HepG2 (cell line): ENCODE data around the gene CCM2. TPM values are rescaled to one million over a fixed set of nuclear protein-coding genes. Genes with fewer than 3 reads are reported as not detected.

Experiments used
- ATAC-seq: fragments of 200-7000 bp; cut with Tn5 transposase; 3 replicates; pipeline ENCODE4 v1.9.1; 2020; ENCODE audit warnings: mild to moderate bottlenecking, moderate library complexity
- BruUV-seq: library from RNA; stranded (reverse); fragments of 400-500 nt; replicated peaks from 2 replicates; lab custom pipeline; 2021; lab: Mats Ljungman, UMichigan
- CTCF ChIA-PET: fragments of 300-600 bp; formaldehyde crosslinking; extraction: SDS; loops from one replicate; lab custom pipeline; 2021; ENCODE audit warnings: low total read pairs, inconsistent platforms, low intra/inter-chr PET ratio; lab: Yijun Ruan, JAX
- POLR2A ChIA-PET: fragments of 350-600 bp; sonication (Branson Sonifier 250); formaldehyde crosslinking; loops from one replicate; lab custom pipeline; 2020; ENCODE audit warnings: antibody characterized with exemption, inconsistent platforms; lab: Yijun Ruan, JAX
- DNase-seq: peaks from one replicate; pipeline ENCODE4 v3.0.0-alpha.2; 2015; ENCODE audit warnings: low spot score
- FAIRE-seq: peaks from 3 replicates; lab custom pipeline; 2011; peaks lifted over from hg19 to GRCh38; lab: Jason Lieb, UNC
- H2AFZ ChIP-seq: one replicate; pipeline ENCODE4 v1.6.1; 2011; ENCODE audit warnings: low read length, inconsistent platforms
- H3K27ac ChIP-seq: fragments of 300-600 bp; 3 replicates; pipeline ENCODE4 v1.8.0; 2011; ENCODE audit warnings: mixed run types, mild to moderate bottlenecking, mixed read lengths, low read length, inconsistent platforms; ENCODE audit not compliant: insufficient read depth; ENCODE audit errors: extremely low read length
- H3K27me3 ChIP-seq, 2 experiments: fragments of 200-600 bp in 1 of 2; 2 replicates in 1 of 2; 3 replicates in 1 of 2; pipeline versions ENCODE4 v1.6.0 to v1.8.0; 2011; ENCODE audit warnings: low read length in 2 of 2, mild to moderate bottlenecking in 2 of 2, moderate library complexity in 2 of 2, inconsistent platforms in 1 of 2; ENCODE audit not compliant: insufficient read depth in 2 of 2, control insufficient read depth in 1 of 2
- H3K36me3 ChIP-seq, 2 experiments: fragments of 200-600 bp in 1 of 2; replicated peaks in 1 of 2; 2 replicates in 1 of 2; 3 replicates in 1 of 2; pipeline versions ENCODE4 v1.5.1 to v1.8.0; 2011; ENCODE audit warnings: low read length in 2 of 2, inconsistent platforms in 1 of 2; ENCODE audit not compliant: insufficient read depth in 2 of 2, control insufficient read depth in 1 of 2
- H3K4me1 ChIP-seq: 2 replicates; pipeline ENCODE4 v1.5.1; 2012; ENCODE audit warnings: low read length, inconsistent platforms; ENCODE audit not compliant: insufficient read depth
- H3K4me2 ChIP-seq: 2 replicates; pipeline ENCODE4 v1.6.0; 2011; ENCODE audit warnings: low read depth, low read length, inconsistent platforms
- H3K4me3 ChIP-seq, 3 experiments: fragments of 200-600 bp in 1 of 3; sonication (generic), shearing (Covaris generic) in 1 of 3; replicated peaks in 1 of 3; 2 replicates each; pipeline ENCODE4 v1.5.1; 2011 to 2016; ENCODE audit warnings: low read length in 3 of 3, inconsistent platforms in 2 of 3, low read depth in 2 of 3, mild to moderate bottlenecking in 2 of 3, control low read depth in 1 of 3, mixed read lengths in 1 of 3; ENCODE audit not compliant: insufficient read depth in 1 of 3
- H3K79me2 ChIP-seq: one replicate; pipeline ENCODE4 v1.6.1; 2011; ENCODE audit warnings: low read length, inconsistent platforms; ENCODE audit not compliant: insufficient read depth
- H3K9ac ChIP-seq: 2 replicates; pipeline ENCODE4 v1.6.0; 2011; ENCODE audit warnings: mild to moderate bottlenecking, low read depth, low read length, inconsistent platforms; ENCODE audit not compliant: insufficient read depth
- H3K9me3 ChIP-seq: 2 replicates; pipeline ENCODE4 v1.5.1; 2012; ENCODE audit warnings: mild to moderate bottlenecking, low read length
- H4K20me1 ChIP-seq: 2 replicates; pipeline ENCODE4 v1.6.0; 2011; ENCODE audit warnings: inconsistent platforms, mild to moderate bottlenecking, low read length, moderate library complexity; ENCODE audit not compliant: insufficient read depth
- ATRX ChIP-seq: sonication (generic); formaldehyde crosslinking; IDR thresholded peaks from 2 replicates; pipeline ENCODE4 v1.4.0; 2020; ENCODE audit warnings: missing genetic modification reagents, borderline replicate concordance
- MAFF ChIP-seq: IDR thresholded peaks from 2 replicates; pipeline ENCODE4 v1.6.1; 2011; ENCODE audit warnings: low read depth, low read length, improper control_type of control experiment
- RBM22 ChIP-seq: fragments of 200-400 bp; formaldehyde crosslinking; optimal IDR thresholded peaks from 2 replicates; pipeline ENCODE3; 2017; ENCODE audit warnings: mild to moderate bottlenecking, low read length, moderate library complexity
- ZNF329 ChIP-seq: sonication (generic); formaldehyde crosslinking; IDR thresholded peaks from 2 replicates; pipeline ENCODE4 v1.9.0; 2021; ENCODE audit warnings: low read depth, mild to moderate bottlenecking, missing genetic modification reagents
- ZNF782 ChIP-seq: sonication (generic); formaldehyde crosslinking; IDR thresholded peaks from 2 replicates; pipeline ENCODE4 v1.4.0; 2020; ENCODE audit warnings: missing genetic modification reagents, mild to moderate bottlenecking, borderline replicate concordance
- WGBS: methylation state at CpG from one replicate; pipeline ENCODE4 v1.1.6; 2017; ENCODE audit warnings: low lambda C conversion rate; 5-methylcytosine and 5-hydroxymethylcytosine counted together
- in situ Hi-C: cut with HindIII; loops from 2 replicates; pipeline ENCODE4 v1.10.0; 2017; ENCODE audit warnings: low pct_unique_long_range_greater_than_20kb; ENCODE audit not compliant: extremely low pct_ligation_motif_present
- intact Hi-C: fragments of 100-400 bp; cut with micrococcal nuclease; formaldehyde crosslinking; loops from one replicate; pipeline ENCODE4 v1.10.0; 2022; ENCODE audit not compliant: unreplicated experiment
- polyA plus RNA-seq, 8 experiments: library from polyadenylated mRNA; depleted of rRNA in 3 of 8; stranded (reverse) in 7 of 8; unstranded in 1 of 8; fragments of >200 nt; fragmentation: Illumina TruSeq in 4 of 8; extraction: Trizol in 4 of 8; gene quantifications; 2 replicates each; pipeline versions ENCODE4 v1.2.1 to v1.2.3, GENCODE V29; 2011 to 2016; ENCODE audit warnings: low read depth in 4 of 8, missing spikeins in 1 of 8, mixed read lengths in 1 of 8; ENCODE audit not compliant: insufficient read depth in 1 of 8
- total RNA-seq, 5 experiments: library from RNA; depleted of rRNA; stranded (reverse); fragments of >200 nt; fragmentation: Illumina TruSeq; extraction: Trizol; gene quantifications; 2 replicates each; pipeline ENCODE4 v1.2.3, GENCODE V29; 2016; ENCODE audit warnings: low read depth in 1 of 5
- TF ChIP-seq, protein P1 (sequence below): IDR thresholded peaks from 2 replicates; pipeline ENCODE4 v1.6.1; 2016; ENCODE audit warnings: low read depth

CCM2 gene
- total and polyA plus RNA-seq, 2 of the 13 experiments (the other 11 are each of a cell fraction or from before 2014, with no cell fraction given), result 13.7 to 15.8 TPM

DNA sequence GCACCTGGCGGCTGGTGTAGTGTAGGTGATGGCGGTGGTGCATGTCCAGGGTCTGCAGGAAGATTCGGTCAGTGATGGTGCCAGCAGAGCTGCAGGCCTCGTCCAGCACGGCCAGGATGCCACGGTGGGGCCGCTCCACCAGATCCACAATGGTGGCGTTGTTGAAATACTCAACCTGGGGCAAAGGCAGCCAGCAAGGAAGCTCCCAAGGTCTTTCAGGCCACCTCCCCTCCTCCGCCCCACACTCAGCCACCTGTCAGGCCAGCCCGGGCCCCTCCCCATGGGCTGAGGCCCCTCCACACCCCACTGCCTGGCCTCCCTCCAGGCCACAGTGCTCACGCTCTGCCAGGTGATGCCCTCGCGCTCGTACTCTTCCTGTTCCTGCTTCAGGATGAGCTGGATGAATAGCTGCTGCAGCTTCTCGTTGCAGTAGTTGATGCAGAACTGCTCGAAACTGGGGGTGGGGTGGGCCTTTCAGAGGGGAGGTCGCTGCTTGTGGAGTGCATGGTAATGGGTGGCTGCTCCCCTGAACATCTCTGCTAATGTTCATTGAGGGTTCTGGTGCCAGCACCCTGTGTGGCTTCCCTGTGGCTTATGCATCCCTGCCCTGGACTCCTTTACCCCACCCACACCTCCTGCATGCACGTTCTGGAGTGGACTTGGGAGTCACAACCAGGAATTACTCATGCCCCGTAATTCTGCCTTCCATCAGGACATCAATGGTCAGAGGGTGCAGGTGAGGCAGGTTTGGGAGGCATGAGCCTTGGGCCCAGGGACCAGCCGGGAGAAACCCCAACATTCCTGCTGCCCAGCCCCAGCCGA, 30.1 kb upstream of the CCM2 start:
- Histone ChIP-seq H3K36me3 (no peaks in the 10 kb centered on the region), H3K4me3 (no peak overlapping the region)
- TF ChIP-seq ZNF782 (no peak), ZNF329 (CRISPR knock-in tag) (no peak), ATRX (CRISPR knock-in tag) (no peak), MAFF (no peak), RBM22 (no peak)
- TF ChIP-seq, protein P1, sequence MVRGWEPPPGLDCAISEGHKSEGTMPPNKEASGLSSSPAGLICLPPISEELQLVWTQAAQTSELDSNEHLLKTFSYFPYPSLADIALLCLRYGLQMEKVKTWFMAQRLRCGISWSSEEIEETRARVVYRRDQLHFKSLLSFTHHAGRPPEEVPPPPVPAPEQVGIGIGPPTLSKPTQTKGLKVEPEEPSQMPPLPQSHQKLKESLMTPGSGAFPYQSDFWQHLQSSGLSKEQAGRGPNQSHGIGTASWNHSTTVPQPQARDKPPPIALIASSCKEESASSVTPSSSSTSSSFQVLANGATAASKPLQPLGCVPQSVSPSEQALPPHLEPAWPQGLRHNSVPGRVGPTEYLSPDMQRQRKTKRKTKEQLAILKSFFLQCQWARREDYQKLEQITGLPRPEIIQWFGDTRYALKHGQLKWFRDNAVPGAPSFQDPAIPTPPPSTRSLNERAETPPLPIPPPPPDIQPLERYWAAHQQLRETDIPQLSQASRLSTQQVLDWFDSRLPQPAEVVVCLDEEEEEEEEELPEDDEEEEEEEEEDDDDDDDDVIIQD (CRISPR knock-in tag), result no peak
- TF ChIP-seq, all 625 proteins: peak for 0
- intact Hi-C loops (no loop called here), in situ Hi-C loops (loop anchor here (5.0 to 25.0 kb wide), 2 partner anchors 167 to 292 kb away; no protein-coding TSS in a partner anchor)
- no peaks in the 10 kb centered on the region for H4K20me1 ChIP-seq
- H3K4me2 ChIP-seq, result no peak overlapping the region
- no peaks in the 10 kb centered on the region for H3K79me2 ChIP-seq
- H2AFZ ChIP-seq, result no peak overlapping the region
- ATAC-seq, result no peak
- no peaks in the 10 kb centered on the region for H3K9me3 ChIP-seq
- no peaks in the 10 kb centered on the region for H3K27me3 ChIP-seq
- no peak for FAIRE-seq
- no peak for DNase-seq
- CTCF ChIA-PET, result no interaction called here
- POLR2A ChIA-PET, result no interaction called here
- H3K9ac ChIP-seq, result no peak overlapping the region
- BruUV-seq, result no TSS peak
- H3K4me1 ChIP-seq, result peaks cover 73% of the 10 kb centered on the region
- 70% methylated on average over 8 of the region's 21 CpGs for WGBS
- no peak overlapping the region for H3K27ac ChIP-seq
